CD14-positive monocyte (primary cell): ENCODE results near the gene APOB. TPM values are rescaled to one million over a fixed set of nuclear protein-coding genes. Genes with fewer than 3 reads are reported as not detected.

Experiments used
- DNase-seq, 3 donors: peaks; one replicate each; pipeline ENCODE4 v3.0.0-alpha.2; 2011 to 2022
- H2AFZ ChIP-seq: 2 replicates; pipeline ENCODE4 v1.6.0; 2012; ENCODE audit warnings: mild to moderate bottlenecking, low read depth, low read length, inconsistent platforms; ENCODE audit not compliant: insufficient read depth, poor library complexity, severe bottlenecking
- H3K27ac ChIP-seq, 2 donors: 1 replicate in 1 of 2; 2 replicates in 1 of 2; pipeline ENCODE4 v1.5.1; 2012 to 2013; ENCODE audit warnings: low read length in 2 of 2, control low read depth in 1 of 2, inconsistent platforms in 1 of 2, low read depth in 1 of 2, mild to moderate bottlenecking in 1 of 2
- H3K27me3 ChIP-seq, 2 donors: one replicate each; pipeline versions ENCODE4 v1.6.0 to v1.6.1; 2011 to 2013; ENCODE audit warnings: low read length in 2 of 2; ENCODE audit not compliant: control insufficient read depth in 2 of 2, insufficient read depth in 2 of 2
- H3K36me3 ChIP-seq, 2 donors: replicated peaks in 1 of 2; 1 replicate in 1 of 2; 2 replicates in 1 of 2; pipeline versions ENCODE4 v1.5.1 to v1.6.1; 2012 to 2013; ENCODE audit warnings: low read length in 2 of 2, control low read depth in 1 of 2, inconsistent platforms in 1 of 2, mild to moderate bottlenecking in 1 of 2; ENCODE audit not compliant: insufficient read depth in 2 of 2, control insufficient read depth in 1 of 2
- H3K4me1 ChIP-seq, 2 donors: 1 replicate in 1 of 2; 2 replicates in 1 of 2; pipeline versions ENCODE4 v1.5.1 to v1.6.1; 2012 to 2013; ENCODE audit warnings: low read length in 2 of 2, control low read depth in 1 of 2, inconsistent platforms in 1 of 2, mild to moderate bottlenecking in 1 of 2, moderate library complexity in 1 of 2; ENCODE audit not compliant: insufficient read depth in 2 of 2, control insufficient read depth in 1 of 2
- H3K4me2 ChIP-seq: replicated peaks from 2 replicates; pipeline ENCODE3; 2012; ENCODE audit warnings: low read length, moderate library complexity, mild to moderate bottlenecking; ENCODE audit not compliant: poor library complexity, severe bottlenecking; ENCODE audit errors: extremely low read depth
- H3K4me3 ChIP-seq, 3 experiments: fragments of 200-600 bp in 1 of 3; sonication (generic) in 1 of 3; replicated peaks in 1 of 3; 1 replicate in 2 of 3; 2 replicates in 1 of 3; pipeline ENCODE4 v1.5.1; 2011 to 2013; ENCODE audit warnings: low read length in 3 of 3, mild to moderate bottlenecking in 3 of 3, control low read depth in 2 of 3, low read depth in 2 of 3, inconsistent platforms in 1 of 3, moderate library complexity in 1 of 3
- H3K79me2 ChIP-seq: 2 replicates; pipeline ENCODE4 v1.6.0; 2012; ENCODE audit warnings: mild to moderate bottlenecking, control low read depth, inconsistent platforms, low read length, moderate library complexity; ENCODE audit not compliant: insufficient read depth
- H3K9ac ChIP-seq: 2 replicates; pipeline ENCODE4 v1.6.0; 2017; ENCODE audit warnings: low read length, mild to moderate bottlenecking; ENCODE audit not compliant: insufficient read depth, poor library complexity, severe bottlenecking
- H3K9me3 ChIP-seq, 2 donors: replicated peaks in 1 of 2; 1 replicate in 1 of 2; 2 replicates in 1 of 2; pipeline versions ENCODE4 v1.5.1 to v1.6.1; 2012 to 2013; ENCODE audit warnings: low read length in 2 of 2, control low read depth in 1 of 2; ENCODE audit not compliant: control insufficient read depth in 1 of 2, insufficient read depth in 1 of 2
- H4K20me1 ChIP-seq: 2 replicates; pipeline ENCODE4 v1.6.0; 2012; ENCODE audit warnings: mild to moderate bottlenecking, low read length, control low read depth, moderate library complexity; ENCODE audit not compliant: insufficient read depth
- H3K27ac Mint-ChIP-seq, 7 donors: one replicate each; pipeline ENCODE4 v1.8.0; 2020; ENCODE audit warnings: mild to moderate bottlenecking in 7 of 7, mixed read lengths in 7 of 7, moderate library complexity in 6 of 7, inconsistent platforms in 2 of 7
- H3K27me3 Mint-ChIP-seq, 3 donors: one replicate each; pipeline ENCODE4 v1.8.0; 2021 to 2022; ENCODE audit warnings: low read depth in 3 of 3, mild to moderate bottlenecking in 3 of 3, mixed read lengths in 3 of 3, moderate library complexity in 3 of 3, inconsistent platforms in 1 of 3
- H3K36me3 Mint-ChIP-seq, 2 donors: one replicate each; pipeline ENCODE4 v1.8.0; 2020; ENCODE audit warnings: mixed read lengths in 2 of 2, inconsistent platforms in 1 of 2, mild to moderate bottlenecking in 1 of 2
- H3K4me1 Mint-ChIP-seq: one replicate; pipeline ENCODE4 v1.8.0; 2020; ENCODE audit warnings: mild to moderate bottlenecking, mixed read lengths
- H3K4me3 Mint-ChIP-seq, 2 donors: one replicate each; pipeline ENCODE4 v1.8.0; 2020; ENCODE audit warnings: mild to moderate bottlenecking in 2 of 2, mixed read lengths in 2 of 2, moderate library complexity in 1 of 2
- H3K9me3 Mint-ChIP-seq, 7 donors: one replicate each; pipeline ENCODE4 v1.8.0; 2020 to 2022; ENCODE audit warnings: mixed read lengths in 7 of 7, mild to moderate bottlenecking in 6 of 7, moderate library complexity in 6 of 7, inconsistent platforms in 2 of 7
- WGBS: methylation state at CpG from one replicate; pipeline ENCODE4 v1.1.5; 2013; ENCODE audit warnings: missing lambda C conversion rate; ENCODE audit not compliant: insufficient coverage; 5-methylcytosine and 5-hydroxymethylcytosine counted together
- intact Hi-C, 2 donors: fragments of 100-400 bp; cut with micrococcal nuclease; formaldehyde crosslinking; loops; one replicate each; pipeline versions ENCODE4 v1.15.0 to v1.15.1; 2023
- polyA plus RNA-seq, 3 donors: library from polyadenylated mRNA; depleted of rRNA in 1 of 3; unstranded in 2 of 3; stranded (reverse) in 1 of 3; fragments of 300-500 nt in 2 of 3; fragments of >200 nt in 1 of 3; fragmentation: Illumina TruSeq in 2 of 3; gene quantifications; 1 replicate in 2 of 3; 2 replicates in 1 of 3; pipeline ENCODE4 v1.2.3, GENCODE V29; 2012 to 2021
- TF ChIP-seq, protein P1 (sequence below): fragments of 200-600 bp; IDR thresholded peaks from one replicate; pipeline ENCODE4 v1.8.0; 2022; ENCODE audit warnings: antibody characterized with exemption, mild to moderate bottlenecking

The APOB gene
- polyA plus RNA-seq, 3 donors = 0.02 TPM; not detected in 2

DNA sequence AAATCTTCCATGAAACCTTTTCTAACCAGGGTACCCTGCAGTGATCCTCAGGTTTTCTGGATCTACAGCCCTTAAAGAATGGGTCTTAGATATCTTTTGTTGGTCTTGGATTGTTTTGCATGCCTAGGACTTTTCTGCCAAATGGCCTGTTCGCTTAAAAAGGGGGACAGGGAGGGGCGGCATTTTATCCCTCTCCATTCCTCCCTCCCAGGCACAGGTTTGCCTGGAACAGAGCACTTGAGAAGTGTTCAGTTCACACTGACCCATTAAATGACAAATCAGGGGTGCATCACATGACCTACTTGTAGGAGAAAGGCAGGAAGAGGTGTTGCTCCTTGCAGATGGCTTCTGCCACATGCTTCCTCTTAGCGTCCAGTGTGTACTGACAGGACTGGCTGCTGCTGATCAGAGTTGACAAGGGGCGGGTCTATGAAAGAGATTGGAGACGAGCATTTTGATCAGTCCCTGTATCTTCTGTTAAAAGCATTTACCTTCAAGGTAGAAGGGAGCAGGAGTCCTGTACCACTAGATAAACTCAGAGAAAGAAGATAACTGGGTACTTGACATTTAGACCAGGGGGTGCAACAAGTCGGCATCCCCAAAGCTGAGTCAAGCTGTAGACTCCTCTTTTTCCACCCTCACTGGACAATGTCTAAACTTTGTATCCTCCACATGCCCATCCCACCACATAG is 8.4 kb downstream of the APOB start:
- 50% methylated on average over 2 of the region's 6 CpGs for WGBS
- H3K4me1 Mint-ChIP-seq = no peaks in the 10 kb centered on the region

DNA sequence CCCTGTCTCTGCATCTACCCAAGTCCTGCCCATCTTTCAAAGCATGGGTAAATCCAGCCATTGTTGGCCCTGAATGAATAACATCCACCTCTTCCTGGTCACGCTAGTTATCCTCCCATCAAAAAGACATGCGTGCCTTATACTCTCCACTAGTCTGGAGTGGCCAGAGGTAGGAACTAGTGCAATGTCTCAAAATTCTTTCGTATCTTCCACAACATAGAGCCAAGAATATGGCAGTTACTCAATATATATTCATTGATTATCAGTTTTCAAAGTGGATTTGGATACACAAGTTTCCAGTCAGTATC is 8.9 kb downstream of the APOB start:
- no peaks in the 10 kb centered on the region for H4K20me1 ChIP-seq
- H3K4me3 ChIP-seq = no peak overlapping the region
- intact Hi-C loops = no loop called here
- H3K36me3 ChIP-seq = no peaks in the 10 kb centered on the region
- no peaks in the 10 kb centered on the region for H3K4me1 Mint-ChIP-seq
- H3K79me2 ChIP-seq = no peaks in the 10 kb centered on the region
- H3K27ac ChIP-seq = no peak overlapping the region
- DNase-seq = no peak
- no peaks in the 10 kb centered on the region for H3K4me1 ChIP-seq
- H2AFZ ChIP-seq = no peak overlapping the region
- H3K27ac Mint-ChIP-seq = no peak overlapping the region
- no peak overlapping the region for H3K4me3 Mint-ChIP-seq
- TF ChIP-seq, protein P1, sequence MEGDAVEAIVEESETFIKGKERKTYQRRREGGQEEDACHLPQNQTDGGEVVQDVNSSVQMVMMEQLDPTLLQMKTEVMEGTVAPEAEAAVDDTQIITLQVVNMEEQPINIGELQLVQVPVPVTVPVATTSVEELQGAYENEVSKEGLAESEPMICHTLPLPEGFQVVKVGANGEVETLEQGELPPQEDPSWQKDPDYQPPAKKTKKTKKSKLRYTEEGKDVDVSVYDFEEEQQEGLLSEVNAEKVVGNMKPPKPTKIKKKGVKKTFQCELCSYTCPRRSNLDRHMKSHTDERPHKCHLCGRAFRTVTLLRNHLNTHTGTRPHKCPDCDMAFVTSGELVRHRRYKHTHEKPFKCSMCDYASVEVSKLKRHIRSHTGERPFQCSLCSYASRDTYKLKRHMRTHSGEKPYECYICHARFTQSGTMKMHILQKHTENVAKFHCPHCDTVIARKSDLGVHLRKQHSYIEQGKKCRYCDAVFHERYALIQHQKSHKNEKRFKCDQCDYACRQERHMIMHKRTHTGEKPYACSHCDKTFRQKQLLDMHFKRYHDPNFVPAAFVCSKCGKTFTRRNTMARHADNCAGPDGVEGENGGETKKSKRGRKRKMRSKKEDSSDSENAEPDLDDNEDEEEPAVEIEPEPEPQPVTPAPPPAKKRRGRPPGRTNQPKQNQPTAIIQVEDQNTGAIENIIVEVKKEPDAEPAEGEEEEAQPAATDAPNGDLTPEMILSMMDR = no peak
- no peak overlapping the region for H3K4me2 ChIP-seq
- H3K27me3 Mint-ChIP-seq = peaks cover 4 to 10% (median 5%) of the 10 kb centered on the region in 3 donors
- no CpG with 5 or more reads among the region's 3 CpGs for WGBS
- no peaks in the 10 kb centered on the region for H3K36me3 Mint-ChIP-seq
- no peak overlapping the region for H3K9ac ChIP-seq
- H3K27me3 ChIP-seq = no peaks in the 10 kb centered on the region
- no peaks in the 10 kb centered on the region for H3K9me3 ChIP-seq
- no peaks in the 10 kb centered on the region for H3K9me3 Mint-ChIP-seq

More for the DNA sequence above, 8.4 kb downstream of the APOB start:
- Histone ChIP-seq H4K20me1 (no peaks in the 10 kb centered on the region), H3K9ac (no peak overlapping the region), H3K27me3 (no peaks in the 10 kb centered on the region), H3K27ac (no peak overlapping the region), H3K9me3 (no peaks in the 10 kb centered on the region), H3K4me1 (no peaks in the 10 kb centered on the region), H3K4me3 (no peak overlapping the region), H3K36me3 (no peaks in the 10 kb centered on the region), H3K79me2 (no peaks in the 10 kb centered on the region), H3K4me2 (no peak overlapping the region), H2AFZ (no peak overlapping the region)
- Mint-ChIP-seq H3K27ac (peak overlapping the region in 1 of 7 donors; percentile 34), H3K27me3 (peaks cover 4 to 10% (median 5%) of the 10 kb centered on the region in 3 donors), H3K36me3 (no peaks in the 10 kb centered on the region), H3K4me3 (no peak overlapping the region), H3K9me3 (no peaks in the 10 kb centered on the region)
- DNase-seq = no peak
- TF ChIP-seq, protein P1 = no peak
- intact Hi-C loops = no loop called here
